Measurements from ENCODE around the gene FCGR2B.
"Not testable (repeated sequence)": the region's sequence is repeated elsewhere in the genome, so short reads cannot be mapped to it uniquely, and the experiment has no call there.

The FCGR2B gene

GRCh38 chr1:161647507-161648360 lies 15.2 kb upstream of the FCGR2B start:
- not testable (repeated sequence) for DNase-seq

DNA sequence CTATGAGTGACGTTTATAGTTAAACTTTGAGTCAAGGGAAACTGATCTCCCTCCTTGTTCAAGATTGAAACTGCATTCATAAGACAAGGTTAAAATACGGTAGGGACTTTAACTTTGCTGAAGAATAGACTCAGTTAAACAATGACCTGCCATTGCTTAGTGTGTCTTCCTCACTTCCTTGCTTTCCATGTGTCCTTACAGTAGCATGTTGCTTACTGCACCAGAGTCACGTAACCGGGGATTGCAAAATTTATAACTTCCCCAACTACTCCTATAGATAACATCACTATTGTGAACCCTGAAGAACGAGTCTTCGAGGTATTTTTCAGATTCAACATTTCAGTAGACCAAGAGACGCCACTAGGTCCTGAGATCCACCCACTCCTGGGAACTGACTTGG lies 9.4 kb upstream of the FCGR2B start:
- not testable (repeated sequence) for DNase-seq

DNA sequence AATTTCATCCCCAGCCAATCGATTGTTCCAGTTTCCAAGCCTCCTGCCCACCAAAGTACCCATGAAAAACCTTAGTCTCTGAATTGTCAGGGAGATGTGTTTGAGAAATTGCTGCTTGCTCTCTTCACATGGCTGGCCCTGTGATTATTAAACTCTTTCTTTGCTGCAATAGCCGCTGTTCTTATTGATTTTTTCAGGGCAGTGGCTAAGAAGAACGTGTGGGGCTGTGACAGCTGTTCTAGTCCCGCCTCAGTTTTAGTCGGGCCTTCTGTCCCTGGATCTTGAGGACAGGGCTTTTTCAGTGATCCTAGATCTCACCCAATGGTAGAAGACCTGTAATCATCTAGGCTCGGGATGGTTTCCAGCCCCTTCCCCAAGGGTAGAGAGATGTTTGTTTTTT lies 9.0 kb upstream of the FCGR2B start:
- DNase-seq, result not testable (repeated sequence)

DNA sequence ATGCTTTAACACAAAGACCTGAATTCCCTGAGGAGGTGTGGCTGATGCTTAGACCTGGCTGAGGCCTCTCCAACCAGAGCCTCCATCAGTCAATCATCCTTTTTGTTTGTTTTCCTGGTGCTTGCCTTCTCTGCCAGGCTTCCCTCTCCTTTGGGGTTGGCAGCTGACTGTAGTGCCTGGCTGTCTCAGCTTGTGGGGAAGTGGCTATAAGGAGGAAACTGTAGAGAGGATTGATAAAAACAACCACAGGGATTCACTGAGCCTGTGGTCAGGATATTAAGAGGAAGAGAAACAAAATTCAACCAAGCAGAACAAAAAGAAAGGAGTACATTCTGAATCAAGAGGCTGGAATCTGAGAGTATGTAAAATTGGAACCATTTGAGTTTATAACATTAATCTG lies 4.4 kb upstream of the FCGR2B start:
- not testable (repeated sequence) for DNase-seq

DNA sequence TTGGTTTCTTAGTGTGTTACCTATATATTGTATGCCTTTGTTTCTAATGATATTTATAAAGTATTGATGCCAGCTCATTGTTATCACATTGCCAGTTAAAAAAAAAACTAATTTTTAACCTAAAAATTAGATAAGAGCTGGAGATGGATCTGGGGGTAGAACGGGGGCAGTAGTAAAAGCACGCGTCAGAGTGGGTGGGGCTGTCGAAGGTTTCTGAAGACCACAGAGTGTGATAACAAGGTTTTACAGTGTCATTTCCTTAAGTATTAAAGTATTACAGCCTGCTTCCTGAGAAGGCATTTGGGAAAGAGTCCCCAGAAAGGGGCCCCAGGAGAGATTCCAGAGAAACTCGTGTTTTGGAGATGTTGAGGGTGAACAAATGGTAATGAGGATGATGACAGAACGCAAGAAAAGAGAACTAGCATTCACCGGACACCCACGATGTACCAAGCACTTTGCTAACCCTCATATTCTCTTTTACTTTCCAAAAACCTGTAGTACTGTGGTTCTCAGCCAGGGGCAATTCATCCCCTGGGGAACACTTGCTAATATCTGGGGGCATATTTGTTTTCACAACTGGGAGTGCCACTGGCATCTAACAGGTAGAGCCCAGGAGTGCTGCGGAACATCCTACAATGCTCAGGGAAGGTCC lies 1.2 kb upstream of the FCGR2B start:
- not testable (repeated sequence) for DNase-seq

- DNase-seq, result not testable (repeated sequence)
Measured at GRCh38 chr1:161663569-161663968, 626 bp downstream of the FCGR2B start.

GRCh38 chr1:161664689-161665088 lies 1.7 kb downstream of the FCGR2B start:
- not testable (repeated sequence) for DNase-seq

- not testable (repeated sequence) for DNase-seq
Measured at GRCh38 chr1:161671045-161672020, 8.4 kb downstream of the FCGR2B start.

GRCh38 chr1:161673437-161673836 lies 10.5 kb downstream of the FCGR2B start:
- not testable (repeated sequence) for DNase-seq

- DNase-seq, result not testable (repeated sequence)
Measured at GRCh38 chr1:161674447-161674846, 11.5 kb downstream of the FCGR2B start.

DNA sequence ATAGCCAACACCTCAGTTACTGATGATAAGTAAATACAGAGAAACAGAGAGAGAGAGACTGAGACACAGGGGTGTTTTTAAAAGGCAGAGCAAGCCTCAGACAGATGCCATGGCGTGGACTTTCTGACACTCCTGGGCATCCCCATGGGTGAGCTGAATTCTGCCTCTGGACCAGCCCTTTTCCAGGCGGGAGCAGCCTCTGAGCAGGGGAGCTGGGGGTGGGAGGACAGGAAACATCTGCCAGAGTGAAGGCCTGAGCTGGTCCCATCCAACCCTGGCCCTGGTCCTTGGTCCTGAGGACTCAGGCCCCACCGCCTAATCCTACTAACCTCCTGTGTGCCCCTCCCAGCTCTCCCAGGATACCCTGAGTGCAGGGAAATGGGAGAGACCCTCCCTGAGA lies 12.0 kb downstream of the FCGR2B start:
- not testable (repeated sequence) for DNase-seq

GRCh38 chr1:161676441-161676840 lies 13.5 kb downstream of the FCGR2B start:
- no peak for DNase-seq

GRCh38 chr1:161676958-161677689 lies 14.2 kb downstream of the FCGR2B start:
- DNase-seq, result no peak

DNA sequence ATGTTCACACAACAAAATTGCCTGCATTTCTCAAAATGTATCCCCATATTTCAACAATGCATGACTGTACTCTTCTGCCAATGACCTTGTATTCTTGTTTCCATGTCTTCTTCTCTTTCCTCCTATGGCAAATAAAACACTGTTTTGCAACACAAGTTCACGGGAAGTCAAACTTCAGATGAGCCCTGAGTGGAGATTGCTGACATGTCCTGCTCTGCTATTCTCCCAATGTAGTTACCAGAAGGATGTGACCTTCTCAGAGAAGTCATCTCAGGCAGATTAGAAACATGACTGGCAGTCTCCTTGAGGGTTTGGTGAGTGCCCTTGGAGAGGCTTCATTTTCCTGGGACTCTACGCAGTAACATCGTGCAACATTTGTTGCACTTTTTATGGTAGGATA lies 15.6 kb downstream of the FCGR2B start:
- DNase-seq, result no peak

DNA sequence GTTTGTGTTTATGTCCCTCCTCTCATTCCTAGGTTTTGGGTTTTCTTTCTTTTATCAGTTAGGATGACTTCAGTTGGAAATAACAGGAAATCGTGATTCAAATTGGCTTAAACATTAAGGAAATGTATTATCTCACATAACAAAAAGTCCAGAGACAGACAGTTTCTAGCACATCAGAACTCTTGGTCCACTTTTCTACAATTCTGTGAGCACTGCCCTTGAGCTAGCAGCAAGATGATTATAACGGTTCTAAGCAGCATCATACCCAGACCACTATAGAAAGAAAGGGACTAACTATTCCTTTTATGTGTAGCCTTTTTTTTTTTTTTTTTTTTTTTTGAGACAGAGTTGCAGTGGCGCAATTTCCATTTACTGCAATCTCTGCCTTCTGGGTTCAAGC lies 18.9 kb downstream of the FCGR2B start:
- no peak for DNase-seq

- no peak for DNase-seq
Measured at GRCh38 chr1:161688946-161689345, 26.0 kb downstream of the FCGR2B start.

DNA sequence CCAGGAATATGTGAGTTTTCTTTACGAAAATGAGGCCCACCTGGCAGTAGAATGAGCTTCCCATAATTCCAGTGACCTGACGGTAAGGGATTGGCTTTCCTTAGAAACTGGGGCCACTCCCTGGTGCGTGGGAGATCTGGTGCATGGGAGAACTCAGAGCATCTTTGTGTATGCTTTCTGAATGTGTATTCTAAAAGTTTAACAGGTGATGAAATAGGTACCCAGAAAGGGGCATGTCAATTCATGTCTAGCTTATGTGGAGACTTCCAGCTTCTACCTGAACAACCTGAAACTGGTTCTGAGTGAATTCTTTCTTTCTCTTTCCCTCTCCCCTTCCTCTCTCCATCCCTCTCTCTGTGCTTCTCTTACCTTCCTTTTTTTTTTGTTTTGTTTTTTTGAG lies 28.9 kb downstream of the FCGR2B start:
- no peak for DNase-seq

- peak in 1 of 2 experiments; percentile 5 for DNase-seq
Measured at GRCh38 chr1:161693020-161693712, 30.2 kb downstream of the FCGR2B start.

GRCh38 chr1:161698302-161698701 lies 35.4 kb downstream of the FCGR2B start:
- DNase-seq, result not testable (repeated sequence)

- DNase-seq, result no peak
Measured at GRCh38 chr1:161702250-161702649, 39.3 kb downstream of the FCGR2B start.

- DNase-seq, result no peak
Measured at GRCh38 chr1:161705537-161705936, 42.6 kb downstream of the FCGR2B start.

GRCh38 chr1:161706113-161706481 lies 43.2 kb downstream of the FCGR2B start:
- no peak for DNase-seq

Data from NCI-H446 (cell line).